Activated CD4-positive, alpha-beta T cell treated with anti-CD3 and anti-CD28 coated beads for 4 hours (primary cell): ENCODE results near the gene FGGY.
A peak's percentile ranks its signal among the peaks of the same experiment; 100 is the strongest.

Experiments
- DNase-seq, 2 donors: peaks; one replicate each; pipeline ENCODE4 v3.0.0-alpha.2; 2020

The FGGY gene

DNA sequence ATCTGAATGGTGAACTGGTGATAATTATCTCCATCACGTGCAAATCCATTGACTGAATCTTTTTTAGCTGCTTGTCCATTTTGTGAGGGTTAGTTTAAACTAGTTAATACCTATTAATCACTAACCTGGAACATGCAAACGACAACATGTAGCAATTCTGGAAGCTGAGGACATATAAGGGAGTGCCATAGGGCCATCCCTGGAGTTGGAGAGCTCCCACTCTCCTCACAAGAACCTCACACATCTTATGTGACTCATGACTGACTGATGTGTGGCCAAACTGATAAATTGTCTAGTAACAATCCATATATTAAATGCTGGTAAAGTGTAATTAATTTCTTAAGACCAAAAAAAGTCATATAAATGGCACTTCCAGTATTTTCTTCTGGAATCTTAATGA, 454.9 kb downstream of the FGGY start:
- DNase-seq = no peak

DNA sequence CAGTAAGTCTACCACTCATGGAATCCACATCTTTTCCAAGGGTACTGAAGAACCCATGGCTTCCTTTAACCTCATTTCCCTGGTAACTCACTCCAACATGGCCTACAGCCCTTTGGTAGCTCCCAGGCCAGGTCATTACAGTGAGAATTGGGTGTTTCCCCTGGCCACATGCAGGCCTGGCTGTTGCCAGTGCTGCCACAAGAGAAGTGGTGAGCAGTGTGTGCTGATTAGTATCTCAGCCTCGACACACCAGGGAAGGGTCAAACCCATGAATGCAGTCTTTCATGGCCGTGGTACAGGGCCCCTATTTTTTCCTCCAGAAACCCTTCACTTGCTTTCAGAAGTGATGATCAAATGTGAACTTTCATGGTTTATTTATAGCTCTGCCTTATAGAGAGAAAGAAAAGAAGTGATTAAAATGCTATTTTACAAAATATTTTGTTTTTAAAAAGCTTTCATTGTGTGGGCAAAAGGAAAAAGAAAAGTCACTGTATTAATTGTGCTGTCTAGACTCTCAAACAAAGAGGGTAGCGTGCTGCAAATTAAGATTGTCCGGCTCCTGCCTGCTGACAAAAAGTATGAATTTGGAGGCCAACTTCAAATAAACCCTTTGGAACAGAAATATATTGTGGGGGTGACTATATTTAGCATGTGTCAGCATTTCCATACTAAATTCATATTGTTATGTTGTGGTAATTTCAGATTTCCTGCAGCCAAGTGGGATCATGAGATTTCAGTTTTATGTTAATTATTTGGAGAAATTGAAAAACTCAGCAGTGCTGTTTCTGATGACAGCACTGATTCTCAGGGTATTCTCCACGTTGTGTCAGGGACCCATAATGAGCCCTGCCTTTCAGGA, 455.9 kb downstream of the FGGY start:
- DNase-seq = no peak

DNA sequence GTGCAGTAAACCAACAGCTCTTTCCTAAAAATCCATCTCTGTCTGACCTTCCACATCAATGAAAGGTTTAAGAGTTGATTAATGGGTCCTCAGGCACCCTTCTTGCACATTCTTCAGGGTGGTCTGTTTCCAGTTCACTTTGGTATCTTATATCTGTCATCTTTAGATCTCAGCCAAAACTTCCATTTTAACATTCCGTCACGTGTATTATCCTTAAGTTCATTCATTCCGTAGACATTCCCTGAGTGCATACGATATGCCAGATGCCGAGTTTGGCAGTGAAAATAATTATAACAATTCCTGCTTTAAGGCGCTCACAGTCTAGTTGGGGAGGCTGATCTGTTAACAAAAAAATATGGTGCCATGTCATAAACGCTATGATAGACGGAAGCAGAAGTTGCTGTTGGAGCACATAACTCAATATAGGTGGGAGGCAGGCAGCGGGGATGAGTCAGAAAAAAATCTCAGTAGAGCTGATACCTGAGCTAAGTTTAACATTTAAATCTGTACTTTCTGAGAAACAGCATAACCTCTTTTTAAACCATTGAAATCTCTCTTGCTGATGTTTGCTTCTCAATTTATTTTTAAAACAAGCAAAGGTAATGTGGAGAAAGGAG, 458.3 kb downstream of the FGGY start:
- DNase-seq = no peak

DNA sequence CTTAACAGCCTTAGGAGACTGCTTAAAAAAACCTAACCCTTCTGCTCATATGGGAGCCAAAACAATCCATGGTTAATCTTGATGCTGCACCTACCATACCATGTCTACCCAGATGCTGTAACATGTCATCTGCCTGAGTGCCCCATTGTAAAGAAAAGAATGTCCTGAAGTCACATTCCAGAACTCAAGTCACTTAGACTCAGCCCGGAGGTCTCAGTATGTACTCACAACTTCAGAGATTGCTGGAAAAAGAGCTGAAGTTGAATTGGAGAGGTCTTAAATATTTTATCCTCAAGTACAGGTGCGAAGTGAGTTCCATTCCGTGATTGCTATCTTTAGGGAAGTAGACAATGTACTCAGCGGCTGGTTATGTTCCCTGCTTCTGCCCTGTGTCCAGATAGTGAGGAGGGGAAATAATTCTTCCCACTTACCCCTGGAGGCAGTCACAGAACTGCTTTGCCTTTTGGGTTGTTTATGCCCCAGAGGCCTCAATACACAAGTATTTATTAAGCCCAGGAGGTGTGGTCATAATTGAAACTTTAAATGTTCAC, 460.4 kb downstream of the FGGY start:
- no peak for DNase-seq

DNA sequence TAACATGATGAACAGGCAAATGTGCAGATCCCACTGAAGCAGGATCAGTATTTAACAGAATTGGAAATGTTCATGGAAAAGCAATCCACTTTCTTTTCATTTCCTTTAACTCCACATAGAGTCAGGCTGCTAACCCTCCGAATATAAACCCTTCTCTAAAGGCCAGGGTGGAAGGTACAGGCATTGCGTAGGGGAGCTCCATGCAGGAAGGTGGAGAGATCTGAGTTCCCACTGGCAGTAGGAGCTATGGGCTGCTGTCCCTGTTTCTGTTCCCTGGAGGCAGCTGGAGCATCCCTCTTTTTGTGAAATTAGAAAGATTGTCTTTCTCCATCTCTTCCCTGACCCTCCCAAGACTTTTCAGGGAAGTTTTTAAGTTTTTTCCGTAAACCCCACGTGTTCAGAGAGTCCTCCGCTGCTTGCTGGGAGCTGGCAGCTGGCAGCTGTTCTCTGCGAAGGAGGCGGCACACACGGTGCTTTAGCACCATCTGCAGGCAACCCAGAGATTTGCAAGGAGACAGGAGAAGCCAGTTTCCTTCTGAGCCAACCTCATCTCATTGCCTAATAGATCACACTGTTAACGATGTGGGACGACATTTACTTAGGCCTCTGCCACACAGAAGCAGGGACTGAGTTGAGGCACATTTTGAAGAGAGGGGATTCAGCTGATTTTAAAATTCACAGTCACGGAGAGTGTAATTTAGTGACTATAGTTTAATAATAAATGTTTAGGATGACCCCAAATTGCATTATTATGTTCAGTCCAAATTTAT, 462.4 kb downstream of the FGGY start:
- peak; percentile 54 to 65 for DNase-seq

DNA sequence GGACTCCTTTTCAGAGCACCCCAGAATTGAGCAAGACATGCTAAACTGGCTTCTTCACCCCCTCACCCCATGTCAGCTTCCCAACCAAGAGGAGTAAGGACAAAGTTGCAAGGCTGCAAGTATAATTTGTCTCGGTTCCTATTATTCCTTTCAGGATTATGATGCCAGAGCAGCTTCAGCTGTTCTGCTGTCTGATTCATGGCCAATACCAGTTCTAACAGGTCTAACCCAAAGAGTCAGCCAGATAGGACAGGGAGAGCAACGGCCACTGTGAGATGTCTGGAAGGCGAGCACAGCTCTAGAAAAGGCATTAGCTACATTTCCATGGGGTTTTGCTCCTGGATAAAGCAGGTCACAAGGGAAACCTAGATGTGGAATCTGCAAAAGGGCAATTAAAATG, 464.5 kb downstream of the FGGY start:
- no peak for DNase-seq

DNA sequence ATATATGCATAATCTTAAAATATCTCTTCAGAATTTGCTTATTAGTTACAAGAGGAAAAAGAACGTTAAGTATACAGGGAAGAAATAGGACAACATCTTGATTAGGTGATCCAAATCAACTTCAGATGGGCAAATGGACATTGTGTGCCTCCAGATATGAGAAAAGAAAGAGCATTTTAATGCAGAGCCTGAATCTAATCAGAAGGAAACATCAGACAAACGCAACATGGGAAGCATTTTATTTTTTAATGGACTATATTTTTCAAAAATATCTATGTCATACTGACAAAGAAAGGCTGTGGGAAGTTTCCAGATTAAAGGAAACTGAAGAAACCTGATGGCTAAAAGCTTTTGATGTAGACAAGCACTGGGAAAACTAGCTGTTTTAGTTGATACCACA, 466.5 kb downstream of the FGGY start:
- no peak for DNase-seq

DNA sequence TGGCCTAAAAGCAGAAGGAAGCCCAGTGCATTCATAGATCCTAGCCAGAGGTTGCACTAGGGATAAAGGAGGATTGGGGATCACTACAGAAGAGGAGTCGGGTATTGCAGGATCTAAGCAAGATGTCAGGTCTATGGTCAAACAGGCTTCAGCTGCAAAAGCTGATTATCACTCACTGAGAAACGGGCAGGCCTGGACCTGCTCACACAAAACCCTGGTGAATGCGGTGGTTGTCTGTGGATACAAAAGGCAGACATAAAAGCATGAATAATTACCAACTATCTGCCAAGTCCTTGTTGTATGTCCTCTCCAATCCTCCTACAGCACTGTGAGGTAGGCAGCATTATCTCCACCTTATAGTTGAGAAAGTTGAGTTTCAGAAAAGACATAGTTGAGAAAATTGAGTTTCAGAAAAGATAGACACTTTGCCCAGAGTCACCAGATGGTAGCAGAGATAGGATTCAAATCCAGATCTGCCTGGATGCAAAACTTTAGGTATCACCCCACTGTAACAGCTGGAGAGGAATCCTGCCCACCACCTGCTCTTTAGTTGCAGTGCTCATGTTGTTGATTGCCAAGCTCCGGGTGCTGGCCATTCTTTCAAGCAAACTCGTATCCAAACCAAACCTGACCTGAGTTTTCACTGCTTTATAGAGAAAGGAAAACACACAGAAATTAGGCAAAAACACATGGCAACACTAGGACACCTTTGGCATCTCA, 468.3 kb downstream of the FGGY start:
- DNase-seq = no peak

DNA sequence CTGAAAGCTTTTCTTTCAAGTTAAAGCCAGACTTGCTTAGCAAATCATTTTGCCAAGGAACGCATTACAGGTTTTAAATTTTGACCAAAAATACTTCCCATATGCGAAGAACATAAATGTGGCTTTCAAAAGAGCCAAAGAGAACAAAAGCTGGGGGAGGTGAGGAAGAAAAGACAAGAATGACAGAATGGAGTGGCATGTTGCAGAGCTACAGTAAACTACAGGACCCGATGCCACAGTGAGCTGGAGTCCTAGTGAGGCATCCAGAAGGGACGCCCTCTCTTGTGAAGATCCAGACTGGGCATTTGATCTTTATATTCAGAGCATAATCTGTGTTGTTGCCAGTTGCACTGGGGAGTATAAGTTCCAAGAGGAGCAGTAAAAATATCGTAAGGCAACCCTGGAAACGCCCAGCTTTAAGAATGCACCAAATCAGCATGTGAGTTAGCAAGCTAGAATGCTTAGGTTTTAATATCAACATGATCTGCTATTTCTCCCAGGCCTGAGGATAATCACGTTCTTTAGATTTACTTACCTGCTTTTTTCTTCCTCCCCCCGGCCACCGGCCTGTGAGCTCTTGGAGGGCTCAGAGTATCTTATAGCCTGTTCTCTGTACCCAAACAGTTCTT, 469.4 kb downstream of the FGGY start:
- DNase-seq = no peak

DNA sequence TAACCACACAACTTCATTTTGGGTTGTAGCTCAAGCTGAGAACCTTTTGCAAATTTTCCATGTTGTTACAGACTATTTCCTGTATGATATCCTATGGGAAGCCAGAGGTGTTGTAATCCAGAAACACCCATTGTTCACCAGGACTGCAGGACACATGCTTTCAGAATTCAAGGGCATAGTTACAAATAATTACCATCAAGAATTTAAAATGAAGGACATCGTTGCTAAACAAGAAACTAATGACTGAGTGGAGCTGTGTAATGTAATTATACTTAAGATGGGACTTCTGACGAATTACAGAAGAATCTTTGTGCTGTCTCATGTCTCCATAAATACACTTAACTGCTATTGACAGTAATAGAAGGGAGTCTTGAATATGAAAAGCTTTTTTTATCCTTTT, 470.2 kb downstream of the FGGY start:
- DNase-seq = no peak

DNA sequence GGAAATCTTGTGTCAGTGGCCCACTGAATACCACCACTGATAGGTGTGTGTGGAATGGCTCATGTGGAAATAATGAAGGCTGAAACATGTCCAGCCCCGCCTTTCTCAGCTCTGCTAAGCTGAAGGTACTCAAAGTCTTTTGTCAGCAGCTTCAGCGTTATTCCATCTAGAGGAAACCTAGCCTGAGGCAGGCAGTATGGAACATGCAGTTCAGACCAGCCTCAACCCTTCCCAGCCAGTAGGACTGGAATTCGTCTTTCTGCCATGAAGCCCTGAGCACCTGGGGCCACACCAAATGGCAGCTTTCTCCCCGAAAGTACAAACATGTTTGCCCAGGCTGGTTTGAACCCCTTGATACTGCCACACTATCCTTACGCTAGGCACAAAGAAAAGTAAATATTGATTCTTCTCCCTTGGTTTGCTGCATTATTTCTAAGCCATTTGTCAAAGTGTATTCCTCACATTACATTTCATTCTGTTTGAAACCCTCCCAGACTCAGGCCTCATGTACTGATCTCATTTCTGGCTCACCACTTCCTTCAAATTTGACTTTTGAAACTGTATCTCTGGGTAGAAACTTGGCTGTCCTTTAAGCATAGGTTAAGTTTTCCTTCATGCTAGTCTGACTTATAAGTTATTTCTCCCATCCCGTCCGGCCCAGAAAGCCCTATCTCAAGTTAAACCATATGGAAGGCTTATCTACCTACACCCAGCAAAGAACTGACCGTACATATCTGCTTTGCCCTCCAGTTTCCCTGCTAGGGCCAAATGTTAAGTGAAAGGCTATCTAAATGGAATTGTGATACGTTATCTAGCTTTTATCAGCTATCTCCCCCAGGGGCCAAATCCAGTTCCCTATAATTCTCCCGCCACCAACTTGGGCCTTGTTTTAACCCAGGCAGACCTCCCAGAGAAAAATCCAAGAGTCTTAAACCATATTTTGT, 472.2 kb downstream of the FGGY start:
- DNase-seq = no peak

DNA sequence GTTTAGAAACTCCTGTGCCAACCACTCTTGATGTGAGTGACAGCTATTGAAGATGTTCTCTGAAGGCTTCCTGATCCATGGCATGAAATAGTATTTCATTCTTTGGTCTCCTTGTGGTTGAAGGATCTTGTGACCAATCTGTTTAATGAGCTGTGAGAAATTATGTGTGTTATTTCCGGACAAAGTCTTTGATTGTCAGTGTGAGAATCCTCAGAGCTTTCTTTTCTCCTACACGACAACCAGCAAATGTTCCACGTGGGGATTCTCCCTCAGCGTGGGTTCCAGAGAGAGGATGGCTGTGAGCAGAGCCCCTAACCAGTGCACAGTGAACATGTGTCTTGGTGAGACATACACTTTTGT, 472.8 kb downstream of the FGGY start:
- no peak for DNase-seq

DNA sequence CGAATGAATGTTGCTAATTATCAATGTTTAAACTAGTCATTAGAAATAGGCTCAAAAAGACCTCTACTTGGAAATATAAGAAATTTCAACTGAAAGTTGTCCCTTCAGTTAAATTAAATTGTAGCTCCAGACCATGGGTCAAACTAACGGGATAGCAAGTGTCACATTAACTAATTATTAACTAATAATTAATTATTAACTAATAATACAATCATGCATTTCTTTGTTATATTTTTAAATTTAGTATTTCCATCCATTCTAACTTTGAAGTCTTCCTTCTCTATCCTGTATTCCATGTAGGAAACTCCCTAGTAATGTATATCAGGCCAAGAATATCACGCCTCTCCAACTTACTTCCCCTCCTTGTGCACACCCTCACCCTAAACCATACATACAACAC, 474.5 kb downstream of the FGGY start:
- no peak for DNase-seq

DNA sequence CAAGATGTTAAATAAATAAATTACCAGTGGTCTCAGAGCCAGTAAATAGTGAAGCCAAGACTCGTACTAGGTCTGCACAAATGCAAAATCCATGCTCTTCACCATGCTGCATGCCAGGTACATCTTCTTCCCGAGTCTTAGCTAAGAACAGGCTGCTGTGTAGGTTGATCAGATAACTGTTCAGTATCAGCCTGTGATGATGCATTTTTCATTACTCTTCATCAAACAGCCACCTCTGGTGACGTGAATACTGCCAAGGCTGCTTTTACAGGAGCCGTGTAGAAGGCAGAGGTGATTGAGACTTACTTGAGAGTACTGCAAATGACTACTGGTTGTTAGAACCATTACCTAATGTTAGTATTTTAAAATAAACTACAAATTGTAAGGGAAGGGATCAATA, 478.6 kb downstream of the FGGY start:
- DNase-seq = no peak

DNA sequence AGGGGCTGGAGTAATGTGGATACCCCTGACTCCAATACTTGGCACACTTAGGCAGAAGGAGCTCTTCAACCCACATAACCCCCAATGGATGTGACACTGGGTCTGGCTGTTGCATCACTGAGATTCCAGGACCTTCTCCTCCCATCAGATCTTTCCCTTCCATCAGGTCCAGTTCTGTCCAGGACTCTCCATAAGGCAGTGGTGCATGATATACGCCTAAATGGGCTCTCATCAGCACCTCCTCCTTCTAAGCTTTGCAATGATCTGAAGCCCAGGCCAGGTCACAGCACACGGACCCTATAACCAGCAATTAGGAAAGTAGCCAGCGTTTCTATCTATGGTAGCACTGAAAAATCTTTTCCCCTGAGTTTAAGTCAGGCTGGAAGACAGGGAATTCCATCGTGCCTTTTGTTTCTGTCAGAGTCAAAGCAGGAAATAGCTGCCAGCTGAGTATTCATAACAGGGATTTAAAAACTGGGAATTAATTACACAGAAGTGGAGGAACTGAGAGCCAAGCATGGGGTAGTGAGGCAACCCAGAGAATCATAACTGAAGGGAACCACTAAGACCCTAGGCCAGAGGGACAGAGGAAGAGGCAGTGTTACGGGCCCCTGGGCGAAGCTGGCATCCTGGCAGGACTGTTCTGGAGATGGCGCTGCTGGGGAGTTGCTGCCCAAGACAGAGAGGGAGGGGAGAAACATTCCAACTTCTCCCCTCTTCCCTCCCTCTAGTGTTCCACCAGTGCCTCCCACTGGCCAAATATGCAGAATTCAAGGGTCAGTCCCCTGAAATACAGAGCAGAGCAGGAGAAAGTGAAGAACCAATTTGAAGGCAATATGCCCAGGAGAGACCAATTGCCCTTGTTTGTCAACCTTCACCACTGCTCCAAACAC, 480.3 kb downstream of the FGGY start:
- no peak for DNase-seq

DNA sequence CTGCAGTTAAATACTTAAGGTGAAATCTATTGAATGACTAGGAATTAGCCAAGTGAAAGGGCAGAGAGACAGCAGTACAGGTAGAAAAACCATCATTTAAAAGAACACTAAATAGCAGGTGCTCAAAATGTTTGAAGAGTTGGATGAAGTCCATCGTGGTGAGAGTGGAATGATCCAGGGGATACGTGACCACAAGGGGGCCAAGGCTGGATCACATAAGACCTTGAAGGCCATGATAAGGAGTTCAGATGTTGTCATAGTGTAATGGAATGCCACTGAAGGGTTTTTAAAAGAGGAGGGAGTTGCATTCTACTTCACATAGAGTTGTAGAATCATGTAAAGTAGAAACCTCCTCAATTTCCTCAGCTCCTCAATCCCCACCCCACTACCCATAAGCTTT, 483.1 kb downstream of the FGGY start:
- no peak for DNase-seq

DNA sequence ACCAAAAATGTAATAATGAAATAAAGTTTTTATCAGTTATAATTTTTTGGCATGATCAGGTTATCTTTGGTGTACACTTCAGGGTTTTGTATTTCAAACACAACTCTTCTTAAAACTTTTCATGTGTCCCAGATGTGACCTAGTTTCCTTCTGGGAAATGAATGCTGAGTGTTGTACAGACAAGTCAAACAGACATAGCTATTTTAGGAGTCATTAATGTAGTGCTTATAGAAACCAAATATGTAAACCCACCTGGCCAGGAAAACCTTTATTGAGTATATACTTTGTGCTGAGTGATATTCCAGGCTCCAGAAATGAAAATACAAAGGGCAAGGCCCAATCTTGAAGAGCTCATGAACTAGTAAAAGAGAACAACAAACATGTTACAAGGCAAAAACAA, 491.9 kb downstream of the FGGY start:
- no peak for DNase-seq

DNA sequence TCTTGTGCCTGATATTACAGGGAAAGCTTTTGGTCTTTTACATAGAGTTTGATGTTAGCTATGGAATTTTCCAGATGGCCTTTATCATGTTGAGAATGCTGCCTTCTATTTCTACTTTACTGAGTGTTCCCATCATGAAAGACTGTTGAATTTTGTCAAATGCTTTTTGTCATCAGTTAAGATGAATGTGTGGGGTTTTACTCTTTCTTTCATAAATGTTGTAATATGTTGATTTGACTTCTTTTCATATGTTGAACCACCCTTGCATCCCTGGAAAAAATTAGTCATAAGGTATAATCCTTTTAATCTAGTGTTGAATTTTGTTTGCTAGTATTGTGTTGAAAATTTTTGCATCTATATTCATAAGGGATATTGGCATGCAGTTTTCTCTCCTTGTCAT, 501.7 kb downstream of the FGGY start:
- no peak for DNase-seq

DNA sequence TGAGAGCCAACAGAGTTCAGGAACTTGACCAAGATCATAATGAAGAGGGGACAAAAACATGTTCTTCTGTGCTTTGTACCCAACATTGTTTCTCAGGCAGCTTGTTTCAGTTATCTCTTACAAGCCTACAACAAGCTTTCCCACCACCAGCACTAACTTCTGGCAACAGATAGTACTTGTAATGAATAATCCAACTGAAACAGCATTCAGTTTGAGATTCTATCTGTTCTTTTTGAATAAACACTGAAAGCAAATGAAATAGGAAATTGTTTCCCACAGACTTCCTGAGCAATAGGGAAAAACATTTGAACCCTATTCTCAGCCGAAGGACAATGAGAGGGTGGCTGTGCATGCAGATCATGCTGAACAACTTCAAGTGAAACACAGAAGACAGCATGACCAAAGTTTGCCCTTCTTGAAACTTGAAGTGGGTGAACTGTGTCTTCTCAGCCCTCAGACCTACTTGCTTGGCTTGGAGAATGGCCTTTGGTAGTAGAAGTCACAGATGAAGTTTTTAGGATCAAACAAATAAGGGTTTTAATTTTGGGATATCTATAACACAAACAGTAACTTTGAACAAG, 506.7 kb downstream of the FGGY start:
- DNase-seq = no peak

DNA sequence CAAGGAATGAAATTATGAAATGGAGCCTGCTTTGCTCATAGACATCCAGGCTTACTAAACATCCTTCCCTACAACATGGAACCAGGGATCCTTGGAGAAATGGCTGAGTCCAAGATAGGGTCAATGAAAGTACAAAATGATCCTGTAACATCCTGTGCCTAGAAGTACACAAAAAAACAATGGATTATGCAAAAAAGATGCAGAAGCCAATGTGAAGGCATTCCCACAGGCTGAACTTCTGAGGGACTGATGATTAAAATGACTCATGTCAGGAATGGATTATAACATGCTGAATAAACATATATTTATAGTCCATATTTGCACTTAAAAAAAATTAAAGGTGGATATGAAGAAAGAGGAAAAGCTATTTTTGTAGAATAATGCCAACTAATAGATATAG, 507.4 kb downstream of the FGGY start:
- no peak for DNase-seq
